ENCODE results near the gene TTC3.

DNA sequence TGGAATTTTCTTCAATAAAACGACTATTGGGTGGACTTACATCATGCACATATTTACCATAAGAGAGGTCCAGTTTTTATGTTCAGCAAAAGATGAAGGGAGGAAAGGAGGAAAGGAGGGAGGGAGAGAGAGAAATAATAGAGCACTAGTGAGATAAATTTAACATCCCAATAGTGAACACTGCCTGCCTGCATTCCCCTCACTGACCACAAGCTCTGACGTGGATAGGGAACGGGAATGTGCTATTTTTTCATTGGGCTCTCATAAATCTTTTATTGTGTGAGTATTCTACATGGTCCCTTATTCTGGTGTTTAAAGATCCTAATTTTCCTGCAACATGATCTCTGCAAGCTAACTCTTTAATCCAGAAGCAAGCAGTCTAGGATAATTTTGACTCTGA lies 82.1 kb downstream of the TTC3 start:
- TF ChIP-seq, protein P1, sequence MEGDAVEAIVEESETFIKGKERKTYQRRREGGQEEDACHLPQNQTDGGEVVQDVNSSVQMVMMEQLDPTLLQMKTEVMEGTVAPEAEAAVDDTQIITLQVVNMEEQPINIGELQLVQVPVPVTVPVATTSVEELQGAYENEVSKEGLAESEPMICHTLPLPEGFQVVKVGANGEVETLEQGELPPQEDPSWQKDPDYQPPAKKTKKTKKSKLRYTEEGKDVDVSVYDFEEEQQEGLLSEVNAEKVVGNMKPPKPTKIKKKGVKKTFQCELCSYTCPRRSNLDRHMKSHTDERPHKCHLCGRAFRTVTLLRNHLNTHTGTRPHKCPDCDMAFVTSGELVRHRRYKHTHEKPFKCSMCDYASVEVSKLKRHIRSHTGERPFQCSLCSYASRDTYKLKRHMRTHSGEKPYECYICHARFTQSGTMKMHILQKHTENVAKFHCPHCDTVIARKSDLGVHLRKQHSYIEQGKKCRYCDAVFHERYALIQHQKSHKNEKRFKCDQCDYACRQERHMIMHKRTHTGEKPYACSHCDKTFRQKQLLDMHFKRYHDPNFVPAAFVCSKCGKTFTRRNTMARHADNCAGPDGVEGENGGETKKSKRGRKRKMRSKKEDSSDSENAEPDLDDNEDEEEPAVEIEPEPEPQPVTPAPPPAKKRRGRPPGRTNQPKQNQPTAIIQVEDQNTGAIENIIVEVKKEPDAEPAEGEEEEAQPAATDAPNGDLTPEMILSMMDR (conservative IDR thresholded peaks at IDR 0.05), result no peak; the same call in 1 of the 2 replicates
- no peak for TF ChIP-seq ZFX (IDR thresholded peaks at IDR 0.05)

All from C4-2B (cell line).